Measurements from ENCODE around the gene TTLL9.

Gene TTLL9

GRCh38 chr20:31988430-31989015 is 118.1 kb downstream of the TTLL9 start:
- DNase-seq: no peak

GRCh38 chr20:31989030-31989645 is 118.7 kb downstream of the TTLL9 start:
- DNase-seq: peak; percentile 75

- peak; percentile 98 for DNase-seq
Measured at GRCh38 chr20:31990641-31991338, 120.4 kb downstream of the TTLL9 start.

GRCh38 chr20:31991339-31991705 is 120.9 kb downstream of the TTLL9 start:
- DNase-seq: no peak

- no peak for DNase-seq
Measured at GRCh38 chr20:31992086-31992485, 121.7 kb downstream of the TTLL9 start.
